ENCODE results near the gene MRGPRG.

Gene MRGPRG

DNA sequence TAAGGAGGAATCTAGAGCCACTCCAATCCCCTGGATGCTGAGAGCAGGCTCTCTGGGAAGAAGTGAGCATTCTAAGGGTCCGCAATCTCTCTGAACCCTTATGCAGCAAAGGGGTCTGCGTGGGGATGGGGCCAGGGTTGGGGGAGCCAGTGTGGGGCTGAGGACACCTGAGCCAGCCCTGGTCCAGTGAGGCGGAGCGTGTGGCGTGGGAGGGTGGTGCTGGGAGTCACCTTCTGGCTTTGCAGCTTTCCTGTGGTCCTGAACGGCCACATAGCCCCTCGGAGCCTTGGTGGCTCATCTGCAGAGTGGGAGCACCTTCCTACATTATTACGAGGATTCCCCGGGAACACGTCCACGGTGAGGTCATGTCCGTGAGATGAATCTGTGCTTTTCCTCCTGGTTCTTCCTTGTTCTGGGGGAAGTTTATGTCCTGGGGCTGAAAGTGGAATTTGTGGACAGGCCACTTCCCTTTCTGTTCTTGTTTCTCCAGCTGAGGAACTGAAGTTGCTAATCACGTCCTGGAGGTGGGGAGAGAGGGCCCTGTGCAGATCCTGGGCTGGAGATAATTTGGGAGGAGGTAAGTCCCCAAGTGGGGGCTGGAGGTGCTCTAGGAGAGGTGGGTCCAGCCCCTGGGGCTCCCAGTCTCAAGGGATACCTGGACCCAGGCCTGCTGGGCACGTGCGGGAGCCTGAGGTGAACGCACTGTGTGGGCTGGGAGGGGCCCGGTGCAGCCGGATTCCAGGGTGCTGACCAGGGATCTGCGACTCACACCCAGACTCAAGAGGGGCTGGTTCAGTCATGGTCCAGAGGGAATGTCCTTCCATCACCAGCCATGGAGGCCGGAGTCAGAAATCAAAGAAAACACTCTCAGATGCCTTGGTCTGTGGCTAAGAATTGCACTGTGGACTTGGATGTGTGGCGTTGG is 7.5 kb upstream of the MRGPRG start:
- DNase-seq (ENCODE audit: low spot score) = no peak

DNA sequence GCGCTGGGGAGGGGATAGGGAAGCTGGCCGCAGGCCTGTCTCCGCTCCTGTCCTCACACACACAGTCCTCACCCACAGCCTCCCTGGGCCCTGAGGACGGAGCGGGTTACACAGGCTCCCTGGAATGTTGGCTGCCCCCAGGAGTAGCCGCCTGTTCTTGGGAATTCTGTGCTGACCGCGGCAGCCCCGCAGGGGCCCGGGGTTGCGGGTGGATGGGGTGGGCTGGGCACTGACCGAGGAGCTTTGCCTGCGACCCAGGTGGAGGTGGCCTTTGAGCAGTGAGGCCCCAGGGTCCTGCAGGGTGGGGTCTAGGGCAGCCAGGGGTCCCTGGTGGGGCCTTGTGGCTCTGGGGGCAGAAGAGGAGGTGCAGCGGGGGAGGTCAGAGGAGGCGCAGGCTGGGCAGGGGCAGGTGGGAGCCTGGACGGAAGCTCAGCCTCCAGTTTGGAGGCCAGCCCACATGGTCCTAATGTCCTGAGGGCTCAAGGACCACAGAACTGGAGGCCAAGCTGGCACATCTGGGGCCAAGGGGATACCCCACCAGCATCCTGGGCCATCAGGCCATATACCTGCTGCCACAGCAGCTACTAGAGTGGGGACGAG is 6.6 kb upstream of the MRGPRG start:
- no peak for DNase-seq (ENCODE audit: low spot score)

DNA sequence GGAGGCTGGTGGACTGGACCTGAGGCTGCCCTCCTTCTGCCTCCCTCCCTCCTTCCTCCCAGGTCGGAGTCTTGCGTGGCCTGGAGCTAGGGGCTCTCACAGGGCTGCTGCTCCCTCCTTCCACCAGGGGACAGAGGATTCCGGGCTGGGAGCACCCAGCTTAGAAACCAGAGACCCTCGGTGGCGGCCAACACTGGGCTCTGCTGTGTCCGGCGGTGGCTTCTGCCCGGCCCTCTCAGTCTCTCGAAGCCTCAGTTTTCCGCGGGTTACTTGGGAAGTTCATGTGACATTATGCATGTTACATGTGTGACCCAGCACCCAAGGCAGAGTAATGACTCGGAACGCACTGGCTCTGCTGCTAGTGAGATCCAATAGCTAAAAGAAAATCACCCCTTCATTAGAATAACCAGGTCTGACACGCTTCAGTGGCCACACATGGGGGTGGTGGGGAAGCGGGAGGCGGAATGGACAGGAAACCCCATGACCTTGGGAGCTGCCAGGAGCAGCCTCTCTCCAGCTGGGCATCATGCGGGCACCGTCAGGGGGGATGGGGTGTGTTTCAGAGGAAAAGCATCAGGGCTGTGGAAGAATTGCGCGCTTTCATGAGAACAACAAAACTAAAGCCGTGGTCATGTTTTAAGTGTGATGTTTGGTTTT is 5.9 kb upstream of the MRGPRG start:
- DNase-seq (ENCODE audit: low spot score) = no peak

DNA sequence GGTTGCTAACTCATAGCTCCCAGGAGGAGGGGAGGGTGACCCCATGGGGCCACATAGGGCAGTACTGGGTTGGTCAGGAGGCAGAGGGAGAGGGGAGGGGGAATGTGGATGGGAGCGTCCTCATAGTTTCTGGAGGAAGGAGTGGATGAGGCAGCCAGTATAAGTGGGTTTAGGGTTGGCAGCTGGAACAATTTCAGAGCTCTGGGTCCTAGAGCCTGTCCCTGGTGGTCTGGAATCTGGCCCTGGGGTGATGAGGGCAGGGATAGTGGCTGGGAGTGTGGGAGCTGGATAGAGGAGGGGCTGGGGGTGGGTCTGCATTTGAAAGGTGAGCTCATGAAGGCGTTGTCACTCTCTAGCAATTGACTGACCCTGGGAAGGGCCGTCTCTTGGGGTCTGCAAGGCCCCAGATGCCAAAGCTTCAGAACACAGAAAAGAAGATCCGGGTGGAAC is 5.3 kb upstream of the MRGPRG start:
- DNase-seq (ENCODE audit: low spot score) = no peak

DNA sequence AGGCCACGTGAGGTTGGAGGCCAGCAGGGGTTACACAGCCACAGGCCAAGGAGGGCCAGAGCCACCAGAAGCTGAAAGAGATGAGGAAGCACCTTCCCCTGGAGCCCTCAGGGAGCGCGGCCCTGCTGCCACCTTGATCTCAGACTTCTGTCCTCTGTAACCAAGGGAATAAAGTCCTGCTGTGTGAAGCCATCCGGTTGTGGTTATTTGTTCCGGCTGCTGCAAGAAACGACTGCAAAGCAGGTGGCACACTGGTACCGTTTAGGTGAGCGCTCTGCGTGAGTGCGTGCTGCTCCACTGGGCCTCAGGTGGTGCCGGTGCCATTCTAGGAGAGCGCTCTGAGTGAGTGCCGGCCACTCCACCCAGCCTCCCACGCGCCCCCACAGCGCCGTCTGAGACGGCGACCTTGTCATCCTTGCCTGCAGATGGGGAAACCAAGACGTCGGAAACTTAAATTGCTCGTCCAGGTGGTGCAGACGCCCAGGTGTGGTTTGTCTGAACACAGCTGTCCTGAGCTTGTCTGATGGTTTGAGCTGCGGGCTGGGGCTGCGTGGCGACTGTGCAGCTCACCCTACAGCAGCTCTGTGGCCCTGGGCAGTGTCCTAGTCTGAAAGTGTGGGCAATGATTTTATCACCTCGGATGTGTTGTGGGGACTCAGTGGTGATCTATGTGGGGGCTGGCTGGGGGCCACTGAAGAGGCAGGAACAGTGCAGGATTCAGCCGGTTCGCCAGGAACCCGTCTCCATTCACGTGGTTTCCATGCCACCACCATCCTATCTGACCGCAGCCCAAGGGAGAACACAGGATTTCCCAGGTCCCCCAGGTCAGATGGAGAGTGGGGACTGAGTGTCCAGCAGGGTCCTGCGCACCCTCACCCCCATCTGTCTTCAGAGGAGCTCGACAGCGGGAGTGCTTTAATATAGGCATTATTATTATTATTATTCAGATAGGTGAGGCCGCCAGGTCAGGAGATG is 4.6 kb upstream of the MRGPRG start:
- DNase-seq (ENCODE audit: low spot score) = no peak

DNA sequence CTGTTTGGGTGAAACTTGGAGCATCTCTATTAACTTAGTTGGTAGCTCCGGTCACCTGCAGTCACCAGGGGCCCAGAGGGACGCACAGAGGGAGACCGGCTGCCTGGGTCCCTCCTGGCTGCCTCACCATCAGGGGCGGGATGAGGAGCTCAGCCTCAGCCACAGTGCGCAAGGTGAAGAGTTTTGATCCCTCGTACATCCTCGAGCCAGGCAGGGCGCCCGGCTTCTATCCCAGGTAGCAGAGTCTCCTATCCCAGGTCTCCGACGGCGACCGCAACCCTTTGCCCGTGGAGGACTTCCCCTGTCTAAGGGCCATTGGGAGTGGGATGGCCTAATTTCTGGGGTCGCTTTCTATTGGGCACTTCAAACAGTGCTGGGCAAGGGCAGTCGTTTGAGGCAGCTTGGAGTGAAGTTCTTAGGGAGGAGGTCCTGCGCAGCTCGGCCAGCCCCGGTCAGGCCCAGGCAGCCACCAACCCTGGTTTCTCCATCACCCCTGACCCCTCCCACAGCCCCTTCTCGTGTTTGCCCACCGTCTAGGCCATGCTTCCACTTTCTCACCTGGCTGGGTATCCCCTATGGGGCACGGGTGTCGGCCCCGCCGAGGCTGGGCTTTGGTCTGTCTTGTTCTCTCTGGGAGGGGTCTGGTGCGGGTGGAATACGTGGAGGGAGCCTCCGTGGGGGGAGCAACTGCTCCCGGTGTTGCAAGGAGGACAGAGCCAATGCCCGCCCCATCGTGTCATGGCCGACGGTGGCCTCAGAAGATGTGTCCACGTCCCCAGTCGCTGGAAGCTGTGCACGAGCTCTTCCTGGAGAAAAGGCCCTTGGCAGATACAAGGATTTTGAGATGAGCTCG is 3.6 kb upstream of the MRGPRG start:
- DNase-seq (ENCODE audit: low spot score) = no peak

DNA sequence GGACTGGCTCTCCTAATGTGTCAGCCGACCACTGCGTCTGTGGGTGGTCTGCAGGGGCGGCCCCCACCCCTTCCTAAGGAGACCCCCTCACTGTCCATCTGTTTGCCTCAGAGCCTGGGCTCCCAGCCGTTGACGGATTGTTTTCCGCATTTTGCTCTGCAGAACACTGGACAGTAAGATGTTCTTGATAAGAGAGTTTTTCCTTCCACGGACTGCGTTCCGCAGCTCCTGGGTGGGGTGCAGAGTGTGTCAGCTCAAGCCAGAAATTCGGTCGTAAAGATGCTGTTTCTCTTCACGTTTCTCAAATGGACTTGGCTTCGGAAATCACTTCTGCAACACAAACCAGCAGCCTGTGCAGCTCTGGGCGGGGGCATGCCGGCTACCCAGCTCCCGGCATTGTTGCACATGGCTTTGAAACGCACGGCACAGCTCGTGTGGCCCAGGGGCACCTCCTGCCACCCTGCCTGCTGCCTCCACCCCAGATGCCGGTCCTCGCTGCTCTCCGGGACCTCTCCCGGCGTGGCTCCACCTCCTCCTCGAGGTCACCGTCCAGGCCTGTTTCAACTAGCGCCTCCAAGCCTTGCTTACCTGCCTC is 2.9 kb upstream of the MRGPRG start:
- no peak for DNase-seq (ENCODE audit: low spot score)

DNA sequence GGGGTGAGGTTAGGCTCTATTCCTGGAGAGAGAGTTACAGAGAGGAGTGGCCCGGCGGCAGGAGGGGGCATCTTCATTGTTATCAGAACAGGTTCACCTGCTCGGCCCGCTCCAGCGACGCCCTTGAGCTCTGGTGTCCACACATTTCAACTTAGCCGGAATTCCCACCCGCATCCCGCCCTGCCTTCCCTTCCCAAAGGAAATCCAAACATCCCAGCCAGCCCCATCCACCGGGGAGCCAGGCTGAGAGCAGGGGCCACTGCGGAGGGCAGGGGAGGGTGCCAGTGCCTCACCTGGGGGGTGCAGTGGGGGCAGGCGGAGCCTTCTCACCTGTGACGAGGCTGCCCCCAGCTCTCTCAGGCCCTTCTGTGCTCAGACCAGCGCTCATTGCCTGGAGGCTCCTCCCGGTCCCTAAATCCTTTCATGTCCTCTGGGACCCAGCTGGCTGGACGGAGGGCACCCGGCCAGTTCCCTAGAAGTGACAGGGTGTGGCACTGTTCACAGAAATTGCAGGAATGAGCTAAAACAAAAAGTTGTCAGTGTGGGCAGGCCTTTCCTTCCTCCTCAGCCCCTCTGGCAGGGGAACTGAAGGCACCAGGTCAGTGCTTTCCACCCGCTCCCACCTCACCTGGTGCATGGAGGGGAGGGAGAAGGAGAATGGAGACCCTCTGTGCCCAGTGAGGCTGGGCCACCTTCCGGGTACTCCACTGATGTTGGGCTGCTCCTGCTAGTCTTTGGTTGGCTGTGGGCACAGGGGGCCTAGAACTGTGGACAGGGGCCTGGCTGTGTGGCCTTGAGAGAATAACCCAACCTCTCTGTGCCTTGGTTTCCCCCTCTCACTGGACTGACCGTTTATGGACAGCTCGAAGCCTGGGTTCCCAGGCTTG is 2.2 kb upstream of the MRGPRG start:
- no peak for DNase-seq (ENCODE audit: low spot score)

DNA sequence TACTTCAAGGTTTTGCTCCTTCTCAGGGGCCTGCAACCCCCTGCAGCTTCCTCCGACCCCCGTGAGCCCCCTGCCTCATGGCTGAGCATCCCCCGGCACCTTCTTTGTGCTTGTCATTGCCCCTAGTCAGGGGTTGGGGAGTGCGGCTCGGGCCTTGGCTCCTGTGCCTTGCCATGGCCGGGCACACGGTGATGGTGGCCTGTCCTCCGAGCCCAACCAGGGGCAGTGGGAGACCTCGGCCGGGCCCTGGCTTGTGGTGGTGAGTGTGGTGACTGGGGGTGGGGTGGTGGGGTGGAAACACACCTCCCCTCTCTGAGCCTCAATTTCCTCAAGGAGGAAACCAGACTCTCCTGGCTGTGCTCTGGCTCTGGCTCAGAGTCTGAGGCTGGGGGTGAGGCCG is 1.5 kb upstream of the MRGPRG start:
- DNase-seq (ENCODE audit: low spot score) = no peak

DNA sequence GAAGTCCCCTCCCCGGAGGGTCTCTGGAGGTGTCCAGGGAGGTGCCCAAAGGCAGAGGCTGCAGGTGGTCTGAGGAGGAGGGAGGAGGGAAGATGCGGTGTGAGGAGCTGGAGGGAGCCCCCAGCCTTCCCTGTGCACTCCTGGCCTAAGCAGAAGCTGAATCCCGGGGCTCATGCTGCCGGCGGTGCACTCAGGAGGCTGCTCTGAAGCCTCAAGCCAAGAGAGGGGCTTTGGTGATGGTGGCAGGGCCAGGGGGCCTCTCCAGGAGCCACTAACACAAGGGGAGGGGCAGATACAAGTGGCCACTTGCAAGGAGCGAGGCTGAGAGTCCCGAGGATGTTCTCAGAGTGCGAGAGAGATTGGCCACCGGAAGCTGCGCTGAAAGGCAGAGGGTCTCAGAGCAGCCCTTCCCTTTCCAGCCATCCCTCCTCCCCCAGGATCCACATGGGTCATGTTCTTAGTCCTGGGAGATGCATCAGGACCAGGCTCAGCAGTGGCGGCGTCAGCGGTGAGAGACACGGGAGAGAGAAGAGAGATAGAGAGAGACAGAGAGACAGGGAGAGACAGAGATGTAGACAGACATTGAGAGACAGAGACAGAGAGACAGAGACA is 774 bp upstream of the MRGPRG start:
- no peak for DNase-seq (ENCODE audit: low spot score)

DNA sequence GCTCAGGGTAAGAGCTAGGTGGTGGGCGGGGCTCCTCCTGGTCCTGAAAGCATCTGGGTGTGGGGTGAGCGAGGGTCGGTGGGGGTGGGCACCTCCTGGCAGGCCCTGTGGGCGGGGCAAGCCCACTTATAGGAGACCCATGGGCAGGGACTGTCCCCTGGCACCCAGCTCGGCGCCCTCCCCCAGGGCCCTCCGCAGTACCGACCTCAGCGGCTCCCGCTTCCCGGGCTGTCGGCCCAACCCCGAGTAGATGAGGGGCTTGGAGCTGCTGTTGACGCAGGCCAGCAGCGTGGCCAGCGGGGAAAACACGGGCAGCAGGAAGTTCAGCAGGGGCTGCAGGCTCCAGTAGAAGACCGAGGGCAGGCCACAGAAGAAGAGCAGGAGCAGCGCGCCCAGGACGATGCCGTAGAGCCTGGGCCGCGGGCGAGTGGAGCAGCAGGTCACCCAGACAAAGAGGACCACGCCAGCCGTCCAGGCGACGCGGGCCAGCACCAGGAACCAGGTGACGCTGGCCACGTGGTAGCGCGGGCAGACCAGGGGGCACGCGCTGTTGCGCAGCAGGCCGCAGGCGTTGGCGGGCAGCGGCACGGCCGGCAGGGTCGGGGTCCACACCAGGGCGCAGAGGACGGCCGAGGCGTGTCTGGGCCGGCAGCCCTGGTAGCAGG is 663 bp downstream of the MRGPRG start:
- no peak for DNase-seq (ENCODE audit: low spot score)

DNA sequence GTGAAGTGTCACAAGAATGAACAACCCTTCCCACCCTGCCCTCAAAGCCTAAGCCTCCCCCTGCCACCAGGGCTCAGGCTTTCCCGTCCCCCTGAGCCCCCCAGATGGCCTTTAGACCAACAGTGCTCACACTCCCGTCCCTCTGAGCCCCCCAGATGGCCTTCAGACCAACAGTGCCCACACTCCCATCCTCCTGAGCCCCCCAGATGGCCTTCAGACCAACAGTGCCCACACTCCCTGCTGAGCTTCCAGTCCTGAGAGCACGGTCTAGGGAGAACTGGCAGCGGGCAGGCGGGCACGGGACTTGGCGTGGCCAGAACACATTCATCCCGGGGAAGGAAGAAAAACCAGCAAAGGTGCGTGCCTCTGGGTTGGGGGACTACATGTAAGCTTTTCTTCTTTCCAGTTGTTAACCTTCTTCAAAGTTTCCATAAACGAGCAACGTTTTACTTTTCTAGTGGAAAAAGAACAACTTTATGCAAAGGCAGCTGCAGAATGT is 2.5 kb downstream of the MRGPRG start:
- DNase-seq (ENCODE audit: low spot score) = no peak

DNA sequence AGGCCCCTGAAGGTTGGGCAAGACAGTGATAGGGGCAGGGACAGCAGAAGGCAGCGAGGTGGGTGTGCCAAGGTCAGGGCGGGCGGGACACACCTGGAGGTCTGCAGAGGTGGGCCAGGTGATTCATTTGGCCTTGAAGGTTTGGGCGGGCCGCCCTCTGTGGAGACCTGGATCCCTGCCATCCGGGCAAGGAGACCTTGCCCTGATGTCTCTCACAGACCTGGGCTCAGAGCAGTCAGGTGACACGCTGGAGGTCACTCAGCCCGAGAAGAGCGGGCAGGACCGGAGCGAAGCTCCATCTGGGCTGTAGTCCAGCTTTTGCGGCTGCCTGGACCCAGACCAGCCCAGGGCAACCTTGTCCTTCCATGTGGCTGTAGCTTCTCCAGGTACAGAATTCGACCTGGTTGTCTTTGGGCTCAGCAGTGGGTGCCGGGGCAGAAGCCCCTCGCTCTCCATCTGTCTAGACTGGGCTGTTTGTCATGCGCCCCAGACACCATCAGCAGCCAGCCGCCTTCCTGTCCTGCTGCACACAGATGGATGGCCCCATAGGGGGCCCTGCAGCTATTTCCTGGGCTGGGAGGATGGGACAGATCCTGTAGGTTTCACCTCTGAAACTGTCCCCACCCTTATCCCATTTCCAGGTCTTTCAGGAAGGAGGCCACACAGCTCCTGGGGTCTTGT is 3.1 kb downstream of the MRGPRG start:
- peak; percentile 7 for DNase-seq (ENCODE audit: low spot score)

DNA sequence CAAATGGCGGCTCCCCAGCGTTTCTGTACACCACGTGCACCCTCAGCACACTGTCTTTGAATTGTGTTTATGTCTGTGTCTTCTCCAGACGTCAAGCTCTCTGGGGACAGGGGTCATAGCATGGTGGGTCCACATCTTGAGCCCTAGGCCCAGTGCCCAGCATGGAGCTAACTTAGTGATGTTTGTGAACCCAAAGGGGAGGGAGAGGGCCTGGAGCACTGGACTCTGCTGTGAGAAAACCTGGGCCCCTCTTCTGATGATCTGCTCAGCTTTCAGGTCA is 4.3 kb downstream of the MRGPRG start:
- DNase-seq (ENCODE audit: low spot score) = no peak

DNA sequence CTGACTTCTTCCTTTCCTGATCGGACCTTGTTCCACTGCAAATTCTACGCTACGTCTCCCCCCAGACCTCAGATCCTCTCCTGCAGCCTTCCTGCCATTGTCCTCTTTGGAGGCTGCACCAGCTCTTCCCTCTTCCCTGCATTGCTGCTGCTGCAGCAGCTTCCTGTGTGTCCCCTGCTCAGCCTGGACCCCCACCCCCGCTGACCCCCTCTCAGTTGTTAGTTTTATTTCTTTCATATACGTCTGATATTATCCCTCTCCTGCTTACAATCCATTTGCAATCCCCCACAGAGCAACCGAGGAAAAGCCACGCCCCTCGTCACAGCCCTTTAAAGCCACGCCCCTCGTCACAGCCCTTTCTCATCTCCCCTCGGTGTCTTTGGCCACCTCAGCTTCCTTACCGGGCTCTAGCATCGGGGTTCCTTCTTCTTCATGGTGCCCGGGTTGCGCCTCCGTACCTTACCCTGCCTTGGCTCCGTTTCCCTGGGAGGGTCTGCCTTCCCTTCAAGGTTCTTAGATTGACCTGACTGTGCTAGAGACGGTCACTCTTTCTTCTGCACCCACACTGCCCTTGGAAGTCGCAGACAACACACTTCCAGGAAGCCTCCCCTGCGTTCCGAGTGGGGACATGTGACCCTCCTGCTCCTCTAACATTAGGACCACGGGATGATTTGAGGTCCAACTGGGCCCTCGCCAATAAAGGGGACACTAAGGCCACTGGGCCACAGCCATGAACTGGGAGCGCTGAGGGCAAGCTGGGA is 4.8 kb downstream of the MRGPRG start:
- no peak for DNase-seq (ENCODE audit: low spot score)

DNA sequence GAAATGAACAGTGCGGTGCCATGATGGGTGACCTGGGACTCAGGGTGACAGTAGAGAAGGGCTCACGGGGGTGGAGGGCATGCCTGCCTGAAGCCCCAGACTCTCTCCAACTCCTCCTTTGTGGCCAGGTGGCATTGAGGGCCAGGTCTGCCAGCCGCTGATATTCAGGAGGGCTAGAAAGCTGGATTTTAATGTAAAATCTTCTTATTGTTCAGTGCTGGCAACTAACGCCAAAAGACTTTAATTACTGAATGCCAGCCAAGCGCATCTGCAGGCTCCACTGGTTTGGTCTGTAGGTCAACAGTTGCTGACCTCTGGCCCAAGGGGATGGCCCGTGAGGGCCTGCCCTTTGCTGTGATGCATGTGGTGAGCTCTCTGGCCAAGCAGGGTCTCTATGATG is 10.3 kb downstream of the MRGPRG start:
- no peak for DNase-seq (ENCODE audit: low spot score)

DNA sequence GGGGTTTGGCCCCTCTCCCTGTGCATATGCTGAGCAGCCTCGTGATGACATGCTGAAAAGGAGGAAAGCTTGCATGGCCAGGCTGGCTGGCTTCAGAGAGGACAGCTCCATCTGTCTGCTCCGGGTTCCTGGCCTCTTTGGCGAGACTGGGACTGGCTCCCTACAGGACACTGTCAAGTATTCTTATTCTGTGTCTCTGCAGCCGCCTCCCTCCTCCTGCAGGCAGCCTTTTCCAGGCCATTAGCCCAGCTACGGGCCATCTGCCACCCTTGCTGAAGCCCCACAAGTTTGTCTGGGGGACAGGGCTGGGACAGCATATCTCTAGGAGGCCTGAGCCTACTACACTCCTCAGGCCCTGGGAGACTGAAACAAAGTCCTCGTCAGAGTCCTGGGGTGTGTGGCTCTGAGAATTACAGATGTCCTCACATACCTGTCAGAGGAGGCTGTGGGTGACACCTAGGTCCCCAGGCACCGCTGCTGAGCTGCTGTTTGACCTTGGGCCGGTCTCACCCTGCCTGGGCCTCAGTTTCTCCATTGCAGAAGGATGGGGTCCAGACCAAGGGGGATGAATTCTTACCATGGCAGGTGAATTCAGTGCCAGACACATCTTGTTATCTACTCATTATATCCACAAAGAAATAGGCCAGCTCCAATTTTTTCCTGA is 11.0 kb downstream of the MRGPRG start:
- no peak for DNase-seq (ENCODE audit: low spot score)

Data from LoVo (cell line).